ENCODE results near the gene CRAMP1.
"Not testable (repeated sequence)": the region's sequence is repeated elsewhere in the genome, so short reads cannot be mapped to it uniquely, and the experiment has no call there.

GRCh38 chr16:1705324-1705687 is 93.1 kb downstream of the CRAMP1 start:
- not testable (repeated sequence) for TF ChIP-seq CTCF (conservative IDR thresholded peaks at IDR 0.05; ENCODE audit: low read depth, low read length); EZH2 (IDR thresholded peaks at IDR 0.05; ENCODE audit: borderline replicate concordance, low read depth, low read length, poor library complexity, severe bottlenecking)

Measured in A673 (cell line).